HepG2 (cell line): ENCODE results near the gene MFF. TPM values are rescaled to one million over a fixed set of nuclear protein-coding genes. Genes with fewer than 3 reads are reported as not detected.

Experiments
- CHD2 ChIP-seq: IDR thresholded peaks from 2 replicates; pipeline ENCODE4 v1.6.1; 2011; ENCODE audit warnings: low read depth, low read length, improper control_type of control experiment
- DZIP1 ChIP-seq: sonication (generic); formaldehyde crosslinking; IDR thresholded peaks from 2 replicates; pipeline ENCODE4 v1.5.0; 2020; ENCODE audit warnings: mild to moderate bottlenecking, missing genetic modification reagents
- ELF4 ChIP-seq: sonication (generic); formaldehyde crosslinking; IDR thresholded peaks from 2 replicates; pipeline ENCODE4 v1.5.0; 2020; ENCODE audit warnings: missing genetic modification reagents, mild to moderate bottlenecking, moderate library complexity, borderline replicate concordance
- IRF1 ChIP-seq: sonication (generic); formaldehyde crosslinking; IDR thresholded peaks from 2 replicates; pipeline ENCODE4 v1.4.0; 2020; ENCODE audit warnings: low read depth, mild to moderate bottlenecking, missing genetic modification reagents
- JDP2 ChIP-seq: sonication (generic); formaldehyde crosslinking; IDR thresholded peaks from 2 replicates; pipeline ENCODE4 v1.8.1; 2022; ENCODE audit warnings: missing genetic modification reagents, borderline replicate concordance
- LCORL ChIP-seq, 2 experiments: fragments of 450-650 bp in 1 of 2; sonication (generic) in 1 of 2; formaldehyde crosslinking in 1 of 2; IDR thresholded peaks; 2 replicates each; pipeline versions ENCODE4 v1.5.0 to v1.6.1; 2017 to 2020; ENCODE audit warnings: antibody characterized with exemption in 1 of 2, missing genetic modification reagents in 1 of 2
- PAF1 ChIP-seq: IDR thresholded peaks from 2 replicates; pipeline ENCODE4 v1.6.1; 2016; ENCODE audit warnings: missing genetic modification reagents, missing compliant biosample characterization
- POLR2AphosphoS2 ChIP-seq: IDR thresholded peaks from 2 replicates; pipeline ENCODE4 v1.6.1; 2011; ENCODE audit warnings: low read depth, low read length, improper control_type of control experiment
- RARA ChIP-seq: IDR thresholded peaks from 2 replicates; pipeline ENCODE4 v1.6.1; 2016; ENCODE audit warnings: missing genetic modification reagents, missing compliant biosample characterization
- REST ChIP-seq, 2 experiments: IDR thresholded peaks; 2 replicates each; pipeline ENCODE4 v1.6.1; 2011 to 2012; ENCODE audit warnings: low read length in 2 of 2, borderline replicate concordance in 1 of 2, low read depth in 1 of 2, mild to moderate bottlenecking in 1 of 2, moderate library complexity in 1 of 2
- SMC3 ChIP-seq: IDR thresholded peaks from 2 replicates; pipeline ENCODE4 v1.6.1; 2011; ENCODE audit warnings: low read length, improper control_type of control experiment
- SP4 ChIP-seq: sonication (generic); formaldehyde crosslinking; IDR thresholded peaks from 2 replicates; pipeline ENCODE4 v1.8.1; 2023; ENCODE audit warnings: mild to moderate bottlenecking, missing genetic modification reagents
- SSRP1 ChIP-seq: IDR thresholded peaks from 2 replicates; pipeline ENCODE4 v1.6.1; 2016; ENCODE audit warnings: control low read depth
- TOE1 ChIP-seq: sonication (generic); formaldehyde crosslinking; IDR thresholded peaks from 2 replicates; pipeline ENCODE4 v1.4.0; 2020; ENCODE audit warnings: mild to moderate bottlenecking, missing genetic modification reagents
- YEATS2 ChIP-seq: sonication (generic); formaldehyde crosslinking; IDR thresholded peaks from 2 replicates; pipeline ENCODE4 v1.4.0; 2020; ENCODE audit warnings: missing genetic modification reagents, borderline replicate concordance
- ZBTB49 ChIP-seq: sonication (generic); formaldehyde crosslinking; IDR thresholded peaks from 2 replicates; pipeline ENCODE4 v1.4.0; 2020; ENCODE audit warnings: missing genetic modification reagents, borderline replicate concordance
- ZNF30 ChIP-seq: sonication (generic); formaldehyde crosslinking; IDR thresholded peaks from 2 replicates; pipeline ENCODE4 v1.5.0; 2020; ENCODE audit warnings: mild to moderate bottlenecking, missing genetic modification reagents
- ZNF335 ChIP-seq: sonication (generic); formaldehyde crosslinking; IDR thresholded peaks from 2 replicates; pipeline ENCODE4 v1.4.0; 2020; ENCODE audit warnings: missing genetic modification reagents
- ZNF484 ChIP-seq: sonication (generic); formaldehyde crosslinking; IDR thresholded peaks from 2 replicates; pipeline ENCODE4 v1.5.1; 2020; ENCODE audit warnings: mild to moderate bottlenecking, low read depth, missing genetic modification reagents, borderline replicate concordance
- polyA plus RNA-seq, 8 experiments: library from polyadenylated mRNA; depleted of rRNA in 3 of 8; stranded (reverse) in 7 of 8; unstranded in 1 of 8; fragments of >200 nt; fragmentation: Illumina TruSeq in 4 of 8; extraction: Trizol in 4 of 8; gene quantifications; 2 replicates each; pipeline versions ENCODE4 v1.2.1 to v1.2.3, GENCODE V29; 2011 to 2016; ENCODE audit warnings: low read depth in 4 of 8, missing spikeins in 1 of 8, mixed read lengths in 1 of 8; ENCODE audit not compliant: insufficient read depth in 1 of 8
- total RNA-seq, 5 experiments: library from RNA; depleted of rRNA; stranded (reverse); fragments of >200 nt; fragmentation: Illumina TruSeq; extraction: Trizol; gene quantifications; 2 replicates each; pipeline ENCODE4 v1.2.3, GENCODE V29; 2016; ENCODE audit warnings: low read depth in 1 of 5

Gene MFF
- total and polyA plus RNA-seq, 2 of the 13 experiments (the other 11 are each of a cell fraction or from before 2014, with no cell fraction given), result 81.9 to 156 TPM

GRCh38 chr2:227324995-227325838 is at the start of gene MFF (continued):
- TF ChIP-seq REST (IDR thresholded peaks at IDR 0.05; ENCODE audit: borderline replicate concordance in 1 of 2, low read depth in 1 of 2, low read length in 2 of 2) (peak in 1 of 2 experiments; percentile 78; a peak in 1 of 4 replicates), IRF1 (no peak), ZNF30 (CRISPR knock-in tag) (peak; percentile 95; the same call in 1 of the 2 replicates), YEATS2 (CRISPR knock-in tag) (peak; percentile 97), DZIP1 (CRISPR knock-in tag) (peak; percentile 93; the same call in 1 of the 2 replicates), PAF1 (CRISPR knock-in tag) (no peak), JDP2 (CRISPR knock-in tag) (no peak; the same call in 1 of the 2 replicates), SSRP1 (no peak), SMC3 (no peak), ZNF484 (CRISPR knock-in tag) (peak; percentile 82; the same call in 1 of the 2 replicates), ZBTB49 (CRISPR knock-in tag) (peak; percentile 94), POLR2AphosphoS2 (no peak), CHD2 (no peak), ZNF335 (CRISPR knock-in tag) (peak; percentile 81; the same call in 1 of the 2 replicates), LCORL (IDR thresholded peaks at IDR 0.05) (no peak; the same call in 1 of the 2 replicates), LCORL (CRISPR knock-in tag; IDR thresholded peaks at IDR 0.05) (peak; percentile 87), SP4 (peak; percentile 83), ELF4 (peak; percentile 94), TOE1 (0 out of 2 replicates have a peak, but pooled peaks have one; percentile 17), RARA (CRISPR knock-in tag) (peak; percentile 75)
